ENCODE measurements around the gene TP53RK.

Gene TP53RK

DNA sequence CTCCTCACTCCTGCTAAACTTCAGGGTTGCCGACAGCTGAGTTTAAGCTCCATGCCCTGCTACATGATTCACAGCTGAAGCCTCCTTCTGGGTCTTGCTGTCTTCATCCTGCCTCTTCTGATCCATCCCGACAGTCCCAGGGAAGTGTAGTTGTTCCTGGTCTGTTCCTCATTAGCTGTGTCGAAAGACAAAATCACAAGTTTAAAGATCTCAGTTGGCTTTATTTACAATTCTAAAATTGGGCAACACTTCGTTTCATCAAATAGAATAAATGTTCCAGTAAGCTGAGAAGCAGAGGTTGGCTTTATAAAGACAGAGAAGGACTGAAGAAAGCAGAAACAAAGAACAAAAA lies 16.1 kb upstream of the TP53RK start:
- Histone ChIP-seq H2AK5ac (ENCODE audit: low read length, severe bottlenecking) (no peak overlapping the region), H3K18ac (ENCODE audit: low read depth in 1 of 2, low read length in 2 of 2) (no peak overlapping the region), H3K9me3 (ENCODE audit: control insufficient read depth, low read length) (peaks cover 4% of the 10 kb centered on the region), H2BK15ac (ENCODE audit: low read depth, poor library complexity, severe bottlenecking) (no peak overlapping the region), H3K79me1 (replicated peaks; ENCODE audit: low read length, poor library complexity, severe bottlenecking) (peaks cover under 1% of the 10 kb centered on the region), H4K91ac (ENCODE audit: low read length) (no peak overlapping the region), H2BK120ac (ENCODE audit: low read depth, low read length) (no peak overlapping the region), H3K27me3 (ENCODE audit: control insufficient read depth in 1 of 2, insufficient read depth in 1 of 2, low read length in 2 of 2) (peaks cover 0 to 7% of the 10 kb centered on the region in 2 experiments), H3K9ac (ENCODE audit: low read length) (peak overlapping the region; percentile 79), H3K4me1 (ENCODE audit: control insufficient read depth, insufficient read depth, low read depth, low read length) (peaks cover 4% of the 10 kb centered on the region), H3K36me3 (ENCODE audit: control insufficient read depth in 1 of 2, insufficient read depth in 2 of 2, low read depth in 1 of 2, low read length in 2 of 2) (no peaks in the 10 kb centered on the region), H3K4me3 (ENCODE audit: insufficient read depth in 1 of 2, low read depth in 1 of 2, low read length in 2 of 2) (no peak overlapping the region), H3K4ac (ENCODE audit: low read depth in 1 of 2, low read length in 2 of 2) (peak overlapping the region in 1 of 2 experiments; percentile 11), H3K4me2 (ENCODE audit: low read length, poor library complexity, severe bottlenecking) (no peak overlapping the region), H2AFZ (ENCODE audit: low read depth, low read length) (no peak overlapping the region), H2BK5ac (ENCODE audit: low read depth, low read length, poor library complexity, severe bottlenecking) (no peak overlapping the region), H2BK12ac (ENCODE audit: low read length in 2 of 2) (no peak overlapping the region), H4K8ac (ENCODE audit: low read length) (no peak overlapping the region), H3K23ac (ENCODE audit: low read length in 2 of 2) (no peak overlapping the region), H3K27ac (ENCODE audit: low read length, poor library complexity, severe bottlenecking) (no peak overlapping the region), H3K14ac (ENCODE audit: low read length in 2 of 2) (no peak overlapping the region)
- DNase-seq = peak; percentile 22
- WGBS = 86% methylated on average over 2 of the region's 4 CpGs

GRCh38 chr20:46704714-46705377 lies 15.6 kb upstream of the TP53RK start:
- Histone ChIP-seq H3K23ac (ENCODE audit: low read length in 2 of 2) (no peak overlapping the region), H3K14ac (ENCODE audit: low read length in 2 of 2) (no peak overlapping the region), H3K4me2 (ENCODE audit: low read length, poor library complexity, severe bottlenecking) (no peak overlapping the region), H3K9ac (ENCODE audit: low read length) (peak overlapping the region; percentile 79), H3K27me3 (ENCODE audit: control insufficient read depth in 1 of 2, insufficient read depth in 1 of 2, low read length in 2 of 2) (peaks cover 0 to 9% of the 10 kb centered on the region in 2 experiments), H3K4me3 (ENCODE audit: insufficient read depth in 1 of 2, low read depth in 1 of 2, low read length in 2 of 2) (no peak overlapping the region), H3K79me1 (replicated peaks; ENCODE audit: low read length, poor library complexity, severe bottlenecking) (no peaks in the 10 kb centered on the region), H3K27ac (ENCODE audit: low read length, poor library complexity, severe bottlenecking) (no peak overlapping the region), H4K91ac (ENCODE audit: low read length) (no peak overlapping the region), H3K18ac (ENCODE audit: low read depth in 1 of 2, low read length in 2 of 2) (no peak overlapping the region), H3K4me1 (ENCODE audit: control insufficient read depth, insufficient read depth, low read depth, low read length) (peaks cover 4% of the 10 kb centered on the region), H2AFZ (ENCODE audit: low read depth, low read length) (no peak overlapping the region), H2BK5ac (ENCODE audit: low read depth, low read length, poor library complexity, severe bottlenecking) (no peak overlapping the region), H4K8ac (ENCODE audit: low read length) (no peak overlapping the region), H2BK15ac (ENCODE audit: low read depth, poor library complexity, severe bottlenecking) (no peak overlapping the region), H2AK5ac (ENCODE audit: low read length, severe bottlenecking) (no peak overlapping the region), H3K36me3 (ENCODE audit: control insufficient read depth in 1 of 2, insufficient read depth in 2 of 2, low read depth in 1 of 2, low read length in 2 of 2) (no peaks in the 10 kb centered on the region), H3K9me3 (ENCODE audit: control insufficient read depth, low read length) (peaks cover 4% of the 10 kb centered on the region), H2BK120ac (ENCODE audit: low read depth, low read length) (no peak overlapping the region), H3K4ac (ENCODE audit: low read depth in 1 of 2, low read length in 2 of 2) (peak overlapping the region in 1 of 2 experiments; percentile 11), H2BK12ac (ENCODE audit: low read length in 2 of 2) (no peak overlapping the region)
- WGBS = 55% methylated on average over 7 of the region's 7 CpGs
- no peak for DNase-seq

GRCh38 chr20:46703435-46703834 lies 14.2 kb upstream of the TP53RK start:
- Histone ChIP-seq H3K4me1 (ENCODE audit: control insufficient read depth, insufficient read depth, low read depth, low read length) (no peaks in the 10 kb centered on the region), H4K8ac (ENCODE audit: low read length) (no peak overlapping the region), H3K18ac (ENCODE audit: low read depth in 1 of 2, low read length in 2 of 2) (no peak overlapping the region), H3K36me3 (ENCODE audit: control insufficient read depth in 1 of 2, insufficient read depth in 2 of 2, low read depth in 1 of 2, low read length in 2 of 2) (no peaks in the 10 kb centered on the region), H3K4me3 (ENCODE audit: insufficient read depth in 1 of 2, low read depth in 1 of 2, low read length in 2 of 2) (no peak overlapping the region), H3K4ac (ENCODE audit: low read depth in 1 of 2, low read length in 2 of 2) (no peak overlapping the region), H2BK15ac (ENCODE audit: low read depth, poor library complexity, severe bottlenecking) (no peak overlapping the region), H3K27ac (ENCODE audit: low read length, poor library complexity, severe bottlenecking) (no peak overlapping the region), H3K79me1 (replicated peaks; ENCODE audit: low read length, poor library complexity, severe bottlenecking) (no peaks in the 10 kb centered on the region), H4K91ac (ENCODE audit: low read length) (no peak overlapping the region), H3K4me2 (ENCODE audit: low read length, poor library complexity, severe bottlenecking) (no peak overlapping the region), H2AFZ (ENCODE audit: low read depth, low read length) (no peak overlapping the region), H3K9ac (ENCODE audit: low read length) (no peak overlapping the region), H3K9me3 (ENCODE audit: control insufficient read depth, low read length) (peaks cover 4% of the 10 kb centered on the region), H2BK12ac (ENCODE audit: low read length in 2 of 2) (no peak overlapping the region), H2AK5ac (ENCODE audit: low read length, severe bottlenecking) (no peak overlapping the region), H3K23ac (ENCODE audit: low read length in 2 of 2) (no peak overlapping the region), H3K14ac (ENCODE audit: low read length in 2 of 2) (no peak overlapping the region), H2BK5ac (ENCODE audit: low read depth, low read length, poor library complexity, severe bottlenecking) (no peak overlapping the region), H3K27me3 (ENCODE audit: control insufficient read depth in 1 of 2, insufficient read depth in 1 of 2, low read length in 2 of 2) (peaks cover 0 to 9% of the 10 kb centered on the region in 2 experiments), H2BK120ac (ENCODE audit: low read depth, low read length) (no peak overlapping the region)
- DNase-seq = no peak
- WGBS = 93% methylated on average over 2 of the region's 3 CpGs

DNA sequence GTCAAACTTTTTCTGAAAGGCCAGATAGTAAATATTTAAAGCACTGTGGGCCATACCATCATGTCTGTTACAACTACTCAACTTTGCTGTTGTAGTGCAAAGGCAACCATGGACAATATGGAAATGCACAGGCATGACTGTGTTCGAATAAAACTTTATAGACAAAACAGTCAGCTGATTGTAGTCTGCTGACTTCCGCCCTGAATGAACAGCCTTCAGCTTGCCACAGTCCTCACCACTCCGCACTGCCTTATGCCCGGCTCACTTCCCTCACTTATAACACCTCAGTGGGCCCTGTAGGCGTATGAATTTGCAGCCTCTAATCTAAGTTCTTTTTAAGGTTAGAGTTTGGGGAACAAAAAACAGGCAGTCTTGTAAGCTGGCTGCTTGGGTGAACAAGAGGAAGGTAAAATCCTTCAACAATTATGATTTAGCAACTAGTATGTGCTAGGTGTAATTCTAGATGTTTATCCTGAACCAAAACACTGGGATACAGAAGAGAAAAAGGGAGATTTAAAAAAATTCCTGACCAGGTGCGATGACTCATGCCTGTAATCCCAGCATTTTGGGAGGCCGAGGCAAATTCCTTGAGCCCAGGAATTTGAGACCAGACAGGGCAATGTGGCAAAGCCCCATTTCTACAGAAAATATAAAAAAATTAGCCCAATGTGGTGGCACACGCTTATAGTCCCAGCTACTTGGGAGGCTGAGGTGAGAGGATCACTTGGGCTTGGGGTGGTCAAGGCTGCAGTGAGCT lies 13.4 kb upstream of the TP53RK start:
- Histone ChIP-seq H2BK120ac (ENCODE audit: low read depth, low read length) (no peak overlapping the region), H3K14ac (ENCODE audit: low read length in 2 of 2) (no peak overlapping the region), H4K8ac (ENCODE audit: low read length) (no peak overlapping the region), H2BK5ac (ENCODE audit: low read depth, low read length, poor library complexity, severe bottlenecking) (no peak overlapping the region), H3K4me3 (ENCODE audit: insufficient read depth in 1 of 2, low read depth in 1 of 2, low read length in 2 of 2) (no peak overlapping the region), H2AK5ac (ENCODE audit: low read length, severe bottlenecking) (no peak overlapping the region), H2AFZ (ENCODE audit: low read depth, low read length) (no peak overlapping the region), H4K91ac (ENCODE audit: low read length) (no peak overlapping the region), H2BK12ac (ENCODE audit: low read length in 2 of 2) (no peak overlapping the region), H2BK15ac (ENCODE audit: low read depth, poor library complexity, severe bottlenecking) (no peak overlapping the region), H3K4ac (ENCODE audit: low read depth in 1 of 2, low read length in 2 of 2) (no peak overlapping the region), H3K79me1 (replicated peaks; ENCODE audit: low read length, poor library complexity, severe bottlenecking) (no peaks in the 10 kb centered on the region), H3K4me1 (ENCODE audit: control insufficient read depth, insufficient read depth, low read depth, low read length) (no peaks in the 10 kb centered on the region), H3K27ac (ENCODE audit: low read length, poor library complexity, severe bottlenecking) (no peak overlapping the region), H3K4me2 (ENCODE audit: low read length, poor library complexity, severe bottlenecking) (no peak overlapping the region), H3K27me3 (ENCODE audit: control insufficient read depth in 1 of 2, insufficient read depth in 1 of 2, low read length in 2 of 2) (peaks cover 0 to 9% of the 10 kb centered on the region in 2 experiments), H3K36me3 (ENCODE audit: control insufficient read depth in 1 of 2, insufficient read depth in 2 of 2, low read depth in 1 of 2, low read length in 2 of 2) (no peaks in the 10 kb centered on the region), H3K9me3 (ENCODE audit: control insufficient read depth, low read length) (peaks cover 4% of the 10 kb centered on the region), H3K18ac (ENCODE audit: low read depth in 1 of 2, low read length in 2 of 2) (no peak overlapping the region), H3K23ac (ENCODE audit: low read length in 2 of 2) (no peak overlapping the region), H3K9ac (ENCODE audit: low read length) (no peak overlapping the region)
- 89% methylated on average over 7 of the region's 8 CpGs for WGBS
- no peak for DNase-seq
